Prostate gland (tissue), 2 donors: ENCODE measurements around the gene LCE4A.

Source experiments
- POLR2A ChIP-seq: fragments of 450-650 bp; IDR thresholded peaks from one replicate; pipeline ENCODE4 v1.6.1; 2016; ENCODE audit warnings: antibody characterized with exemption, mild to moderate bottlenecking
- POLR2AphosphoS5 ChIP-seq: sonication (generic); formaldehyde crosslinking; IDR thresholded peaks from one replicate; pipeline ENCODE4 v1.6.1; 2017; ENCODE audit warnings: antibody characterized with exemption
- TF ChIP-seq, protein P1 (sequence below), 4 experiments: fragments of 200-600 bp in 2 of 4; fragments of 450-650 bp in 2 of 4; sonication (generic) in 2 of 4; IDR thresholded peaks; 1 replicate in 3 of 4; 2 replicates in 1 of 4; pipeline ENCODE4 v1.5.1; 2016 to 2019; ENCODE audit warnings: antibody characterized with exemption in 4 of 4, mild to moderate bottlenecking in 2 of 4, moderate library complexity in 2 of 4

DNA sequence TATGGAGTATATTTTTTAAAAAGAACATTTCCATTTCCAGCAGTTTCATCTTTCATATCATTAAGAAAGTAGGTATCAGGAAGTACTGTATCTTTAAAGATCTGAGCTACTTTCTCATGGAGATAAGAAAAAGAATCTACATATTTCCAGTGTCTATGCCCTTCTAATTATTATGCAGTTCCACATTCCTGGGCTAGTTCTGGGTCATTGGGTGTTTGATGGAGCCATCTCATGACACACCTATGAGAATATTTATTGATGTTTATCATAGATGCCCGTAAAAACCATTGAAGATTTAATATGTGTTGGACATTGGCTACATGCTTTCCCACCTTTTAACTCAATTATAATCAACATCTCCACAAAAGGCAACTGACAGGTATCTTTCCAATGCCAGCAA is 21.0 kb downstream of the LCE4A start:
- TF ChIP-seq POLR2A: no peak
- TF ChIP-seq, protein P1, sequence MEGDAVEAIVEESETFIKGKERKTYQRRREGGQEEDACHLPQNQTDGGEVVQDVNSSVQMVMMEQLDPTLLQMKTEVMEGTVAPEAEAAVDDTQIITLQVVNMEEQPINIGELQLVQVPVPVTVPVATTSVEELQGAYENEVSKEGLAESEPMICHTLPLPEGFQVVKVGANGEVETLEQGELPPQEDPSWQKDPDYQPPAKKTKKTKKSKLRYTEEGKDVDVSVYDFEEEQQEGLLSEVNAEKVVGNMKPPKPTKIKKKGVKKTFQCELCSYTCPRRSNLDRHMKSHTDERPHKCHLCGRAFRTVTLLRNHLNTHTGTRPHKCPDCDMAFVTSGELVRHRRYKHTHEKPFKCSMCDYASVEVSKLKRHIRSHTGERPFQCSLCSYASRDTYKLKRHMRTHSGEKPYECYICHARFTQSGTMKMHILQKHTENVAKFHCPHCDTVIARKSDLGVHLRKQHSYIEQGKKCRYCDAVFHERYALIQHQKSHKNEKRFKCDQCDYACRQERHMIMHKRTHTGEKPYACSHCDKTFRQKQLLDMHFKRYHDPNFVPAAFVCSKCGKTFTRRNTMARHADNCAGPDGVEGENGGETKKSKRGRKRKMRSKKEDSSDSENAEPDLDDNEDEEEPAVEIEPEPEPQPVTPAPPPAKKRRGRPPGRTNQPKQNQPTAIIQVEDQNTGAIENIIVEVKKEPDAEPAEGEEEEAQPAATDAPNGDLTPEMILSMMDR (IDR thresholded peaks at IDR 0.05): no peak
- no peak for TF ChIP-seq POLR2AphosphoS5
